SK-N-SH (cell line): ENCODE measurements around the gene ZBTB24. TPM values are rescaled to one million over a fixed set of nuclear protein-coding genes. Genes with fewer than 3 reads are reported as not detected.

Source experiments
- CTCF ChIA-PET: fragments of 300-600, 350-600 bp; formaldehyde crosslinking; extraction: SDS; loops from one replicate; lab custom pipeline; 2021; lab: Yijun Ruan, JAX
- POLR2A ChIA-PET: fragments of 350-600 bp; sonication (Branson Sonifier 250); formaldehyde crosslinking; extraction: SDS; loops from one replicate; lab custom pipeline; 2020; ENCODE audit warnings: antibody characterized with exemption, inconsistent platforms; lab: Yijun Ruan, JAX
- DNase-seq: peaks from one replicate; pipeline ENCODE4 v3.0.0; 2012
- H2AFZ ChIP-seq: fragments of 200-600 bp; sonication (generic); 2 replicates; pipeline ENCODE4 v1.8.1; 2016; ENCODE audit warnings: antibody characterized with exemption, mild to moderate bottlenecking, low read depth
- H3F3A ChIP-seq: fragments of 200-600 bp; sonication (generic); replicated peaks from 2 replicates; pipeline ENCODE3; 2016; ENCODE audit warnings: antibody characterized with exemption, mild to moderate bottlenecking; ENCODE audit not compliant: insufficient read depth
- H3K27ac ChIP-seq, 2 experiments: fragments of 200-500 bp in 1 of 2; fragments of 200-600 bp in 1 of 2; sonication (Bioruptor generic) in 1 of 2; sonication (generic), shearing (Covaris generic) in 1 of 2; 2 replicates each; pipeline versions ENCODE4 v1.5.1 to v1.6.1; 2014 to 2016; ENCODE audit warnings: low read depth in 2 of 2, inconsistent platforms in 1 of 2, low read length in 1 of 2, mild to moderate bottlenecking in 1 of 2, mixed read lengths in 1 of 2
- H3K27me3 ChIP-seq: fragments of 200-600 bp; sonication (generic), shearing (Covaris generic); 2 replicates; pipeline ENCODE4 v1.6.1; 2016; ENCODE audit warnings: mixed run types; ENCODE audit not compliant: insufficient read depth
- H3K36me3 ChIP-seq, 2 experiments: fragments of 200-500 bp in 1 of 2; fragments of 200-600 bp in 1 of 2; sonication (Bioruptor generic) in 1 of 2; sonication (generic) in 1 of 2; replicated peaks in 1 of 2; 2 replicates each; pipeline versions ENCODE3 to v1.5.1; 2014 to 2016; ENCODE audit warnings: low read length in 1 of 2, mild to moderate bottlenecking in 1 of 2; ENCODE audit not compliant: insufficient read depth in 2 of 2, control insufficient read depth in 1 of 2
- H3K4me1 ChIP-seq, 2 experiments: fragments of 200-500 bp in 1 of 2; fragments of 200-600 bp in 1 of 2; sonication (Bioruptor generic) in 1 of 2; sonication (generic), shearing (Covaris generic) in 1 of 2; 2 replicates each; pipeline versions ENCODE4 v1.5.1 to v1.6.1; 2014 to 2016; ENCODE audit warnings: low read depth in 1 of 2, low read length in 1 of 2, mixed run types in 1 of 2; ENCODE audit not compliant: insufficient read depth in 2 of 2, control insufficient read depth in 1 of 2
- H3K4me2 ChIP-seq: fragments of 200-600 bp; sonication (generic), shearing (Covaris generic); 2 replicates; pipeline ENCODE4 v1.6.1; 2017; ENCODE audit warnings: mixed run types
- H3K4me3 ChIP-seq, 2 experiments: fragments of 200-500 bp in 1 of 2; fragments of 200-600 bp in 1 of 2; sonication (Bioruptor generic) in 1 of 2; sonication (generic), shearing (Covaris generic) in 1 of 2; 2 replicates each; pipeline versions ENCODE4 v1.5.1 to v1.8.1; 2014 to 2016; ENCODE audit warnings: low read depth in 2 of 2, inconsistent platforms in 1 of 2, low read length in 1 of 2, mild to moderate bottlenecking in 1 of 2, mixed read lengths in 1 of 2, moderate library complexity in 1 of 2
- H3K79me2 ChIP-seq: fragments of 200-600 bp; sonication (generic); 2 replicates; pipeline ENCODE4 v1.8.1; 2017; ENCODE audit warnings: mild to moderate bottlenecking; ENCODE audit not compliant: insufficient read depth
- H3K9ac ChIP-seq: fragments of 200-600 bp; sonication (generic); 2 replicates; pipeline ENCODE4 v1.6.1; 2017; ENCODE audit warnings: mixed run types
- H3K9me2 ChIP-seq: fragments of 200-600 bp; sonication (generic); 2 replicates; pipeline ENCODE4 v1.6.1; 2017; ENCODE audit warnings: mixed run types
- H3K9me3 ChIP-seq: fragments of 200-600 bp; sonication (generic); 2 replicates; pipeline ENCODE4 v1.6.1; 2017; ENCODE audit warnings: mixed run types, mild to moderate bottlenecking, moderate library complexity
- H4K20me1 ChIP-seq: fragments of 200-600 bp; sonication (generic); 2 replicates; pipeline ENCODE4 v1.6.1; 2017; ENCODE audit warnings: mild to moderate bottlenecking, mixed run types; ENCODE audit not compliant: insufficient read depth
- GATA2 ChIP-seq: sonication (generic); formaldehyde crosslinking; IDR thresholded peaks from 2 replicates; pipeline ENCODE4 v1.5.0; 2020; ENCODE audit warnings: mild to moderate bottlenecking, missing genetic modification reagents
- JUND ChIP-seq: IDR thresholded peaks from 2 replicates; pipeline ENCODE4 v1.4.0; 2012
- MXI1 ChIP-seq: IDR thresholded peaks from 2 replicates; pipeline ENCODE4 v1.6.1; 2012; ENCODE audit warnings: mild to moderate bottlenecking, low read depth, low read length, improper control_type of control experiment
- NRF1 ChIP-seq: IDR thresholded peaks from 2 replicates; pipeline ENCODE4 v1.6.1; 2012; ENCODE audit warnings: low read depth, mild to moderate bottlenecking, low read length
- RFX5 ChIP-seq: IDR thresholded peaks from 2 replicates; pipeline ENCODE4 v1.6.1; 2012; ENCODE audit warnings: mild to moderate bottlenecking, improper control_type of control experiment, low read length
- USF2 ChIP-seq: fragments of 150-350 bp; IDR thresholded peaks from 2 replicates; pipeline ENCODE4 v1.6.1; 2017; ENCODE audit warnings: antibody characterized with exemption, low read length, low read depth, borderline replicate concordance
- YY1 ChIP-seq: IDR thresholded peaks from 2 replicates; pipeline ENCODE4 v1.4.0; 2012; ENCODE audit warnings: low read depth, mild to moderate bottlenecking
- WGBS: methylation state at CpG from one replicate; pipeline ENCODE4 v1.1.6; 2017; ENCODE audit warnings: low lambda C conversion rate; 5-methylcytosine and 5-hydroxymethylcytosine counted together
- polyA plus RNA-seq, 3 experiments: library from polyadenylated mRNA; depleted of rRNA; stranded (reverse); fragments of >200 nt; gene quantifications; 2 replicates each; pipeline ENCODE4 v1.2.3, GENCODE V29; 2012
- TF ChIP-seq, protein P1 (sequence below): IDR thresholded peaks from 2 replicates; pipeline ENCODE4 v1.6.1; 2012; ENCODE audit warnings: mild to moderate bottlenecking, low read depth, low read length, moderate library complexity
- TF ChIP-seq, protein P2 (sequence below): fragments of 200-600 bp; sonication (generic); IDR thresholded peaks from 2 replicates; pipeline ENCODE4 v1.6.1; 2017; ENCODE audit warnings: antibody characterized with exemption, mild to moderate bottlenecking, moderate library complexity
- TF ChIP-seq, protein P3 (sequence below): IDR thresholded peaks from 2 replicates; pipeline ENCODE4 v1.4.0; 2012; ENCODE audit warnings: low read depth, borderline replicate concordance

Gene ZBTB24
- polyA plus RNA-seq, 1 of the 3 experiments (the other 2 are of a cell fraction) = 1.7 TPM

DNA sequence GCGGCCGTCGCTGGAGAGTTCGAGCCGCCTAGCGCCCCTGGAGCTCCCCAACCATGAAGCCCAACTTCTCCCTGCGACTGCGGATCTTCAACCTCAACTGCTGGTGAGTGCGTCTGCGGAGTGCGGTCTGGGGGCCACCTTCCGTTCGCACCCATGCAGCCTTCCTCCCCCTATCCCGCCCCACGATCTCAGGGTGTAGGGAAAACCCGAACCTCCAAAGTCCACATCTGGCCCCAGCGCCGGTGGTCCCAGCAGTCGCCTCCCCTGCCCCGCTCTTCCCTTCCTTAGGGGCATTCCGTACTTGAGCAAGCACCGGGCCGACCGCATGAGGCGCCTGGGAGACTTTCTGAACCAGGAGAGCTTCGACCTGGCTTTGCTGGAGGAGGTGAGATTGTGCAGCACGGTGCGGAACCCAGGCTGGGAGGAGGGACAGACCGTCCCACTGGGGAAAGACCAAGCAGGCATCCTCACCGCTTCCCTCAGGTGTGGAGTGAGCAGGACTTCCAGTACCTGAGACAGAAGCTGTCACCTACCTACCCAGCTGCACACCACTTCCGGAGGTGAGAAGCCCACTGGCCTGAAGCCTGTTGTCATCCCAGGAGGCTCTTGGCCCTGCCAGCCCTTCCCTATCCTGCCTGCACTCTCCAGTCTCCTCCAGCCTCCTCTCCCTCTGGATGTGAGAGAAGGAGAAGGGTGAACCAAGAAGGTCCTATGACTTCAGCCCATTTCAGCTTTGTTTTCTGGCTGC is 41.8 kb downstream of the ZBTB24 start:
- Histone ChIP-seq H3F3A (peaks cover 4% of the 10 kb centered on the region), H3K79me2 (no peaks in the 10 kb centered on the region)
- TF ChIP-seq, protein P1, sequence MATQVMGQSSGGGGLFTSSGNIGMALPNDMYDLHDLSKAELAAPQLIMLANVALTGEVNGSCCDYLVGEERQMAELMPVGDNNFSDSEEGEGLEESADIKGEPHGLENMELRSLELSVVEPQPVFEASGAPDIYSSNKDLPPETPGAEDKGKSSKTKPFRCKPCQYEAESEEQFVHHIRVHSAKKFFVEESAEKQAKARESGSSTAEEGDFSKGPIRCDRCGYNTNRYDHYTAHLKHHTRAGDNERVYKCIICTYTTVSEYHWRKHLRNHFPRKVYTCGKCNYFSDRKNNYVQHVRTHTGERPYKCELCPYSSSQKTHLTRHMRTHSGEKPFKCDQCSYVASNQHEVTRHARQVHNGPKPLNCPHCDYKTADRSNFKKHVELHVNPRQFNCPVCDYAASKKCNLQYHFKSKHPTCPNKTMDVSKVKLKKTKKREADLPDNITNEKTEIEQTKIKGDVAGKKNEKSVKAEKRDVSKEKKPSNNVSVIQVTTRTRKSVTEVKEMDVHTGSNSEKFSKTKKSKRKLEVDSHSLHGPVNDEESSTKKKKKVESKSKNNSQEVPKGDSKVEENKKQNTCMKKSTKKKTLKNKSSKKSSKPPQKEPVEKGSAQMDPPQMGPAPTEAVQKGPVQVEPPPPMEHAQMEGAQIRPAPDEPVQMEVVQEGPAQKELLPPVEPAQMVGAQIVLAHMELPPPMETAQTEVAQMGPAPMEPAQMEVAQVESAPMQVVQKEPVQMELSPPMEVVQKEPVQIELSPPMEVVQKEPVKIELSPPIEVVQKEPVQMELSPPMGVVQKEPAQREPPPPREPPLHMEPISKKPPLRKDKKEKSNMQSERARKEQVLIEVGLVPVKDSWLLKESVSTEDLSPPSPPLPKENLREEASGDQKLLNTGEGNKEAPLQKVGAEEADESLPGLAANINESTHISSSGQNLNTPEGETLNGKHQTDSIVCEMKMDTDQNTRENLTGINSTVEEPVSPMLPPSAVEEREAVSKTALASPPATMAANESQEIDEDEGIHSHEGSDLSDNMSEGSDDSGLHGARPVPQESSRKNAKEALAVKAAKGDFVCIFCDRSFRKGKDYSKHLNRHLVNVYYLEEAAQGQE = no peak
- TF ChIP-seq, protein P2, sequence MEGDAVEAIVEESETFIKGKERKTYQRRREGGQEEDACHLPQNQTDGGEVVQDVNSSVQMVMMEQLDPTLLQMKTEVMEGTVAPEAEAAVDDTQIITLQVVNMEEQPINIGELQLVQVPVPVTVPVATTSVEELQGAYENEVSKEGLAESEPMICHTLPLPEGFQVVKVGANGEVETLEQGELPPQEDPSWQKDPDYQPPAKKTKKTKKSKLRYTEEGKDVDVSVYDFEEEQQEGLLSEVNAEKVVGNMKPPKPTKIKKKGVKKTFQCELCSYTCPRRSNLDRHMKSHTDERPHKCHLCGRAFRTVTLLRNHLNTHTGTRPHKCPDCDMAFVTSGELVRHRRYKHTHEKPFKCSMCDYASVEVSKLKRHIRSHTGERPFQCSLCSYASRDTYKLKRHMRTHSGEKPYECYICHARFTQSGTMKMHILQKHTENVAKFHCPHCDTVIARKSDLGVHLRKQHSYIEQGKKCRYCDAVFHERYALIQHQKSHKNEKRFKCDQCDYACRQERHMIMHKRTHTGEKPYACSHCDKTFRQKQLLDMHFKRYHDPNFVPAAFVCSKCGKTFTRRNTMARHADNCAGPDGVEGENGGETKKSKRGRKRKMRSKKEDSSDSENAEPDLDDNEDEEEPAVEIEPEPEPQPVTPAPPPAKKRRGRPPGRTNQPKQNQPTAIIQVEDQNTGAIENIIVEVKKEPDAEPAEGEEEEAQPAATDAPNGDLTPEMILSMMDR = peak; percentile 2; the same call in 1 of the 2 replicates
- no peak for TF ChIP-seq NRF1
- TF ChIP-seq, all 33 proteins: peak for 1
- peak overlapping the region; percentile 76 to 78 for H3K27ac ChIP-seq
- WGBS = 13% methylated on average over 5 of the region's 31 CpGs
- H3K27me3 ChIP-seq = no peaks in the 10 kb centered on the region
- H3K9me2 ChIP-seq = no peaks in the 10 kb centered on the region
- H3K4me1 ChIP-seq = peaks cover 0 to 23% of the 10 kb centered on the region in 2 experiments; a peak in 1 of 4 replicates
- ChIA-PET CTCF (interaction anchor here (0.8 to 3.5 kb wide), 12 partner anchors 9 to 347 kb away, joined by 3 to 47 read pairs (median 5); partner anchors contain the start of genes MICAL1, SESN1 and ZBTB24), POLR2A (interaction anchor here (0.6 to 3.9 kb wide), 6 partner anchors 8 to 347 kb away, joined by 3 to 43 read pairs (median 4); partner anchors contain the start of genes CD164 and MICAL1)
- H3K9ac ChIP-seq = peak overlapping the region; percentile 94
- no peaks in the 10 kb centered on the region for H3K9me3 ChIP-seq
- H3K36me3 ChIP-seq = peaks cover 0 to 32% of the 10 kb centered on the region in 2 experiments
- no peaks in the 10 kb centered on the region for H4K20me1 ChIP-seq
- H3K4me3 ChIP-seq = peak overlapping the region; percentile 88 to 90
- peak; percentile 69 for DNase-seq
- H3K4me2 ChIP-seq = peak overlapping the region; percentile 92
- H2AFZ ChIP-seq = peak overlapping the region; percentile 83

- H3K4me2 ChIP-seq = peak within 1 kb of the TSS; percentile 92
- no peaks in the 10 kb centered on the region for H3K9me3 ChIP-seq
- no peaks in the 10 kb centered on the region for H4K20me1 ChIP-seq
- H3K9me2 ChIP-seq = no peaks in the 10 kb centered on the region
- H3K36me3 ChIP-seq = peaks cover 0 to 25% of the 10 kb centered on the region in 2 experiments
- peaks cover 0 to 23% of the 10 kb centered on the region in 2 experiments; a peak in 1 of 4 replicates for H3K4me1 ChIP-seq
- peak within 1 kb of the TSS; percentile 89 for H2AFZ ChIP-seq
- H3F3A ChIP-seq = peaks cover 4% of the 10 kb centered on the region
- peak within 1 kb of the TSS; percentile 88 to 90 for H3K4me3 ChIP-seq
- POLR2A ChIA-PET = interaction anchor here (0.6 to 3.9 kb wide), 6 partner anchors 8 to 346 kb away, joined by 3 to 43 read pairs (median 4); partner anchors contain the start of genes CD164 and MICAL1
- H3K27ac ChIP-seq = peak within 1 kb of the TSS; percentile 76 to 78
- DNase-seq = peak; percentile 98
- CTCF ChIA-PET = interaction anchor here (0.6 to 3.5 kb wide), 14 partner anchors 10 to 586 kb away, joined by 3 to 47 read pairs (median 4); partner anchors contain the start of genes MICAL1, SESN1 and ZBTB24
- H3K79me2 ChIP-seq = no peaks in the 10 kb centered on the region
- no peaks in the 10 kb centered on the region for H3K27me3 ChIP-seq
- 0% methylated on average over 8 of the region's 102 CpGs for WGBS
- peak within 1 kb of the TSS; percentile 94 for H3K9ac ChIP-seq
- TF ChIP-seq, protein P3, sequence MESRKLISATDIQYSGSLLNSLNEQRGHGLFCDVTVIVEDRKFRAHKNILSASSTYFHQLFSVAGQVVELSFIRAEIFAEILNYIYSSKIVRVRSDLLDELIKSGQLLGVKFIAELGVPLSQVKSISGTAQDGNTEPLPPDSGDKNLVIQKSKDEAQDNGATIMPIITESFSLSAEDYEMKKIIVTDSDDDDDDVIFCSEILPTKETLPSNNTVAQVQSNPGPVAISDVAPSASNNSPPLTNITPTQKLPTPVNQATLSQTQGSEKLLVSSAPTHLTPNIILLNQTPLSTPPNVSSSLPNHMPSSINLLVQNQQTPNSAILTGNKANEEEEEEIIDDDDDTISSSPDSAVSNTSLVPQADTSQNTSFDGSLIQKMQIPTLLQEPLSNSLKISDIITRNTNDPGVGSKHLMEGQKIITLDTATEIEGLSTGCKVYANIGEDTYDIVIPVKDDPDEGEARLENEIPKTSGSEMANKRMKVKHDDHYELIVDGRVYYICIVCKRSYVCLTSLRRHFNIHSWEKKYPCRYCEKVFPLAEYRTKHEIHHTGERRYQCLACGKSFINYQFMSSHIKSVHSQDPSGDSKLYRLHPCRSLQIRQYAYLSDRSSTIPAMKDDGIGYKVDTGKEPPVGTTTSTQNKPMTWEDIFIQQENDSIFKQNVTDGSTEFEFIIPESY = no peak
- TF ChIP-seq RFX5 (peak; percentile 62; the same call in 1 of the 2 replicates), GATA2 (CRISPR knock-in tag) (no peak), USF2 (no peak), YY1 (peak; percentile 61; the same call in 1 of the 2 replicates), JUND (no peak), MXI1 (peak; percentile 90)
- TF ChIP-seq, protein P2 = peak; percentile 38; the same call in 1 of the 2 replicates
These were observed 42.5 kb downstream of the ZBTB24 start, which contains the start of the genes PPIL6 and SMPD2 for GRCh38 chr6:109440331-109441068. Gene PPIL6 (minus strand): TSS chr6:109440628. CDS start chr6:109440590, 38 bp downstream. Gene SMPD2 (plus strand): TSS chr6:109440724. CDS start chr6:109441122, 398 bp downstream.
